ENCODE measurements around the gene RCN2. TPM values are rescaled to one million over a fixed set of nuclear protein-coding genes. Genes with fewer than 3 reads are reported as not detected.

The RCN2 gene
- total and polyA plus RNA-seq, 2 of the 13 experiments (the other 11 are each of a cell fraction or from before 2014, with no cell fraction given), result 84.4 to 89.0 TPM

DNA sequence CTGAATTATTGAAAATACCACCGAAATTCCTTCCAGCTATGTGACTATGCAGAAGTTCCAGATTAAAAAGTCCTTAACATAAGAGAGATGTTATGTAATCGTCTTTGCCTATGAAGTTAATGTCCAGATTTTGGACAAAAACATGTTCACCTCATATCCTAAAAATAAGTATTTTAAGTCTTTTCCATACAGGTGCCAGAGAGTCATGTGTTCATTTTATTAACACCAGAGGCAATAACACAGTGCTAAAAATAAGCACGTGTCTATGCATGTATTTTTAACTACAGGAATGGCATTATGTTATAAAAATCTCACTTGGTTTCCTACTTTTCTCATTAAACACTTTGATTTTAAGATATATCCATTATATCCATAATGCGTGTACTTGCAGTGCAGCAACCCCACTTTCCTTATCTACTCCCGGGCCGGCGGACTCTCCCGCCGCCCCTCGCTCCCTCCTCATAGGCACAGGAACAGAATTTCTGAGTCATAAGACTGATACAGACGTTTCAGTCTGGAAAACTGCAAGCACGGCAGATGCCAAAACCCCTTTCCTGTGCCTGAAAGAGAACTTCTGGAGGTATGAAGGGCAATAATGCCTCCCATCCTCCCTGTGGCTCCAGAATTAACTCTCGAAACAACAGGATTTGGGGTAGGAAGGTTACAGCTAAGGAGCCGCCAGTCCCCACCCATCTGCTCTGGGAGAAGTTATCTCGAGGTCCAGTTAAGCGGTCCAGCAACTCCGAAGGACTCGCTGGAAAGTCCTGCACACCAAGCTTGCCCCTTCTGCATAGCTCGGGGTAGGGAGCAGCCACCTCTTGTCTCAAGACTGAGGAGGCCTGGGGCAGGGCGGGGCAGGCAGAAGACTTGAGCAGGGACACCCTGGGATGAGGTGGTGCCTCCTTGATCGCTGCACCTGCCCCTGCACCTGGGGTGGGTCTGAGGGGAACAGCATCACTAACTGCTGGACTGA is 41.1 kb downstream of the RCN2 start:
- in situ Hi-C loops (cut with HindIII; ENCODE audit: extremely low pct_ligation_motif_present, low pct_unique_long_range_greater_than_20kb), result no loop called here
- Histone ChIP-seq H3K36me3 (replicated peaks in 1 of 2; ENCODE audit: control insufficient read depth in 1 of 2, insufficient read depth in 2 of 2, low read length in 2 of 2) (no peaks in the 10 kb centered on the region), H3K27me3 (ENCODE audit: control insufficient read depth in 1 of 2, insufficient read depth in 2 of 2, low read length in 2 of 2) (peaks cover 2 to 26% of the 10 kb centered on the region in 2 experiments; a peak in 4 of 5 replicates), H3K9me3 (ENCODE audit: low read length) (no peaks in the 10 kb centered on the region), H3K27ac (ENCODE audit: extremely low read length, insufficient read depth, low read length) (no peak overlapping the region), H3K79me2 (ENCODE audit: insufficient read depth, low read length) (no peaks in the 10 kb centered on the region), H3K9ac (ENCODE audit: insufficient read depth, low read depth, low read length) (no peak overlapping the region), H2AFZ (ENCODE audit: low read length) (no peak overlapping the region), H3K4me2 (ENCODE audit: low read depth, low read length) (no peak overlapping the region), H4K20me1 (ENCODE audit: insufficient read depth, low read length) (no peaks in the 10 kb centered on the region), H3K4me1 (ENCODE audit: insufficient read depth, low read length) (no peaks in the 10 kb centered on the region), H3K4me3 (replicated peaks in 1 of 3; ENCODE audit: insufficient read depth in 1 of 3, low read depth in 2 of 3, low read length in 3 of 3) (no peak overlapping the region)
- FAIRE-seq (no peak), DNase-seq (ENCODE audit: low spot score) (no peak), ATAC-seq (no peak)
- CTCF ChIA-PET (ENCODE audit: low intra/inter-chr PET ratio, low total read pairs), result no interaction called here
- intact Hi-C loops (cut with micrococcal nuclease; ENCODE audit: unreplicated experiment), result no loop called here
- WGBS (ENCODE audit: low lambda C conversion rate), result 37% methylated on average over 14 of the region's 21 CpGs
- TF ChIP-seq, protein P1, sequence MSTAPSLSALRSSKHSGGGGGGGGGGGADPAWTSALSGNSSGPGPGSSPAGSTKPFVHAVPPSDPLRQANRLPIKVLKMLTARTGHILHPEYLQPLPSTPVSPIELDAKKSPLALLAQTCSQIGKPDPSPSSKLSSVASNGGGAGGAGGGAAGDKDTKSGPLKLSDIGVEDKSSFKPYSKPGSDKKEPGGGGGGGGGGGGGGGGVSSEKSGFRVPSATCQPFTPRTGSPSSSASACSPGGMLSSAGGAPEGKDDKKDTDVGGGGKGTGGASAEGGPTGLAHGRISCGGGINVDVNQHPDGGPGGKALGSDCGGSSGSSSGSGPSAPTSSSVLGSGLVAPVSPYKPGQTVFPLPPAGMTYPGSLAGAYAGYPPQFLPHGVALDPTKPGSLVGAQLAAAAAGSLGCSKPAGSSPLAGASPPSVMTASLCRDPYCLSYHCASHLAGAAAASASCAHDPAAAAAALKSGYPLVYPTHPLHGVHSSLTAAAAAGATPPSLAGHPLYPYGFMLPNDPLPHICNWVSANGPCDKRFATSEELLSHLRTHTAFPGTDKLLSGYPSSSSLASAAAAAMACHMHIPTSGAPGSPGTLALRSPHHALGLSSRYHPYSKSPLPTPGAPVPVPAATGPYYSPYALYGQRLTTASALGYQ (CRISPR knock-in tag; IDR thresholded peaks at IDR 0.05), result no peak
- TF ChIP-seq RAD21 (CRISPR knock-in tag; IDR thresholded peaks at IDR 0.05) (no peak), ZNF614 (CRISPR knock-in tag; IDR thresholded peaks at IDR 0.05; ENCODE audit: borderline replicate concordance) (no peak)
- POLR2A ChIA-PET, result no interaction called here
- no TSS peak for BruUV-seq (replicated peaks)

DNA sequence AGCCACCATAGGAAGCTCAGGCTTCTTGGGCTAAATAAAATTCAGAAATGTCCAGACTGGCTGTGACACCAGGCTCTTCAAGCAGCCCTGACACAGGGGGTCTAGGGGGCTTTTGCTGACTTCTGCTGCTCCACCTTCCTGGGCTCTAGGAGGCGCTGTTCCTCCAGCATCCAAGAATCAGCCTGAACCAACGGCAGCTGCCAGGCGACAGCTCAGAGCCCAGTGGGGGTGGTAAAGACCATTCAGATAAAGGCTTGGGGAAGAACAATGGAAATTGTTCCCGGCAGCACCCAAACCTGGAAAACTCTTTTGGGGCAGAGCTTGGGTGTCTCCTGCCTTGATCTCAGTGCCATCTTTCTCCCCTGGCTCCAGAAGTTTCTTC is 41.8 kb downstream of the RCN2 start:
- in situ Hi-C loops (cut with HindIII; ENCODE audit: extremely low pct_ligation_motif_present, low pct_unique_long_range_greater_than_20kb), result no loop called here
- Histone ChIP-seq H3K27ac (ENCODE audit: extremely low read length, insufficient read depth, low read length) (no peak overlapping the region), H3K4me3 (replicated peaks in 1 of 3; ENCODE audit: insufficient read depth in 1 of 3, low read depth in 2 of 3, low read length in 3 of 3) (no peak overlapping the region), H3K27me3 (ENCODE audit: control insufficient read depth in 1 of 2, insufficient read depth in 2 of 2, low read length in 2 of 2) (peaks cover 2 to 26% of the 10 kb centered on the region in 2 experiments; a peak in 4 of 5 replicates), H2AFZ (ENCODE audit: low read length) (no peak overlapping the region), H3K4me1 (ENCODE audit: insufficient read depth, low read length) (no peaks in the 10 kb centered on the region), H3K4me2 (ENCODE audit: low read depth, low read length) (no peak overlapping the region), H3K9ac (ENCODE audit: insufficient read depth, low read depth, low read length) (no peak overlapping the region), H3K36me3 (replicated peaks in 1 of 2; ENCODE audit: control insufficient read depth in 1 of 2, insufficient read depth in 2 of 2, low read length in 2 of 2) (no peaks in the 10 kb centered on the region), H3K79me2 (ENCODE audit: insufficient read depth, low read length) (no peaks in the 10 kb centered on the region), H3K9me3 (ENCODE audit: low read length) (no peaks in the 10 kb centered on the region), H4K20me1 (ENCODE audit: insufficient read depth, low read length) (no peaks in the 10 kb centered on the region)
- ChIA-PET CTCF (ENCODE audit: low intra/inter-chr PET ratio, low total read pairs) (no interaction called here), POLR2A (no interaction called here)
- BruUV-seq (replicated peaks), result no TSS peak
- TF ChIP-seq, protein P2, sequence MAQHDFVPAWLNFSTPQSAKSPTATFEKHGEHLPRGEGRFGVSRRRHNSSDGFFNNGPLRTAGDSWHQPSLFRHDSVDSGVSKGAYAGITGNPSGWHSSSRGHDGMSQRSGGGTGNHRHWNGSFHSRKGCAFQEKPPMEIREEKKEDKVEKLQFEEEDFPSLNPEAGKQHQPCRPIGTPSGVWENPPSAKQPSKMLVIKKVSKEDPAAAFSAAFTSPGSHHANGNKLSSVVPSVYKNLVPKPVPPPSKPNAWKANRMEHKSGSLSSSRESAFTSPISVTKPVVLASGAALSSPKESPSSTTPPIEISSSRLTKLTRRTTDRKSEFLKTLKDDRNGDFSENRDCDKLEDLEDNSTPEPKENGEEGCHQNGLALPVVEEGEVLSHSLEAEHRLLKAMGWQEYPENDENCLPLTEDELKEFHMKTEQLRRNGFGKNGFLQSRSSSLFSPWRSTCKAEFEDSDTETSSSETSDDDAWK (CRISPR knock-in tag; IDR thresholded peaks at IDR 0.05), result no peak
- TF ChIP-seq SPEN (CRISPR knock-in tag; IDR thresholded peaks at IDR 0.05; ENCODE audit: low read depth), result no peak
- TF ChIP-seq, protein P3, sequence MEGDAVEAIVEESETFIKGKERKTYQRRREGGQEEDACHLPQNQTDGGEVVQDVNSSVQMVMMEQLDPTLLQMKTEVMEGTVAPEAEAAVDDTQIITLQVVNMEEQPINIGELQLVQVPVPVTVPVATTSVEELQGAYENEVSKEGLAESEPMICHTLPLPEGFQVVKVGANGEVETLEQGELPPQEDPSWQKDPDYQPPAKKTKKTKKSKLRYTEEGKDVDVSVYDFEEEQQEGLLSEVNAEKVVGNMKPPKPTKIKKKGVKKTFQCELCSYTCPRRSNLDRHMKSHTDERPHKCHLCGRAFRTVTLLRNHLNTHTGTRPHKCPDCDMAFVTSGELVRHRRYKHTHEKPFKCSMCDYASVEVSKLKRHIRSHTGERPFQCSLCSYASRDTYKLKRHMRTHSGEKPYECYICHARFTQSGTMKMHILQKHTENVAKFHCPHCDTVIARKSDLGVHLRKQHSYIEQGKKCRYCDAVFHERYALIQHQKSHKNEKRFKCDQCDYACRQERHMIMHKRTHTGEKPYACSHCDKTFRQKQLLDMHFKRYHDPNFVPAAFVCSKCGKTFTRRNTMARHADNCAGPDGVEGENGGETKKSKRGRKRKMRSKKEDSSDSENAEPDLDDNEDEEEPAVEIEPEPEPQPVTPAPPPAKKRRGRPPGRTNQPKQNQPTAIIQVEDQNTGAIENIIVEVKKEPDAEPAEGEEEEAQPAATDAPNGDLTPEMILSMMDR (CRISPR knock-in tag; IDR thresholded peaks at IDR 0.05), result peak; percentile 57
- TF ChIP-seq STAG1 (CRISPR knock-in tag; IDR thresholded peaks at IDR 0.05), result peak; percentile 36
- intact Hi-C loops (cut with micrococcal nuclease; ENCODE audit: unreplicated experiment), result no loop called here
- DNase-seq (ENCODE audit: low spot score) (peak; percentile 12), FAIRE-seq (no peak), ATAC-seq (peak; percentile 66)
- WGBS (ENCODE audit: low lambda C conversion rate), result 14% methylated on average over 1 of the region's 4 CpGs
